ENCODE measurements around the gene SLC4A8.

SLC4A8 gene

DNA sequence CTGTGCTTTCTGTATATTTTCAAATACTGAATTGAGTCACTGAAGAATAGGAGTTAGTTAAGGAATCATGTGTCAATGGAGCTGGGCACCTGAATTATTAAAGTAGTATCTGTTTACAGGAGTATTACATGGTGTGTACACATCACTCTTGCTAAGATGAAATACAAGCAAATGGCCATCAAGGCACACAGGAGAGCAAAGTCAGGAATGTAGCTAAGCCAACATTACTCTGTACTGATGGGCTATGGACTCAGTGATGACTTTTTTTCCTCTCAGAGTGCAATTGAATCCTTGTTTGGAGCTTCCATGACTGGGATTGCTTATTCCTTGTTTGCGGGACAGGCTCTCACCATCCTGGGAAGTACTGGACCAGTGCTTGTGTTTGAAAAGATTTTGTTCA lies 45.5 kb downstream of the SLC4A8 start:
- H3K36me3 ChIP-seq (ENCODE audit: control insufficient read depth, insufficient read depth, low read length) = peaks cover 9% of the 10 kb centered on the region
- WGBS, 2 experiments = 92 to 95% methylated on average over 1 of the region's 1 CpG
- H3K4me3 ChIP-seq (ENCODE audit: insufficient read depth, low read depth, low read length) = no peak overlapping the region
- H3K4me1 ChIP-seq (ENCODE audit: control insufficient read depth, insufficient read depth, low read length) = no peaks in the 10 kb centered on the region
- no peak overlapping the region for H3K27ac ChIP-seq (ENCODE audit: insufficient read depth, low read depth, low read length, poor library complexity, severe bottlenecking)
- H3K9me3 ChIP-seq (ENCODE audit: control insufficient read depth, low read length) = no peaks in the 10 kb centered on the region
- H3K27me3 ChIP-seq (ENCODE audit: control insufficient read depth, insufficient read depth, low read length, poor library complexity, severe bottlenecking) = no peaks in the 10 kb centered on the region

DNA sequence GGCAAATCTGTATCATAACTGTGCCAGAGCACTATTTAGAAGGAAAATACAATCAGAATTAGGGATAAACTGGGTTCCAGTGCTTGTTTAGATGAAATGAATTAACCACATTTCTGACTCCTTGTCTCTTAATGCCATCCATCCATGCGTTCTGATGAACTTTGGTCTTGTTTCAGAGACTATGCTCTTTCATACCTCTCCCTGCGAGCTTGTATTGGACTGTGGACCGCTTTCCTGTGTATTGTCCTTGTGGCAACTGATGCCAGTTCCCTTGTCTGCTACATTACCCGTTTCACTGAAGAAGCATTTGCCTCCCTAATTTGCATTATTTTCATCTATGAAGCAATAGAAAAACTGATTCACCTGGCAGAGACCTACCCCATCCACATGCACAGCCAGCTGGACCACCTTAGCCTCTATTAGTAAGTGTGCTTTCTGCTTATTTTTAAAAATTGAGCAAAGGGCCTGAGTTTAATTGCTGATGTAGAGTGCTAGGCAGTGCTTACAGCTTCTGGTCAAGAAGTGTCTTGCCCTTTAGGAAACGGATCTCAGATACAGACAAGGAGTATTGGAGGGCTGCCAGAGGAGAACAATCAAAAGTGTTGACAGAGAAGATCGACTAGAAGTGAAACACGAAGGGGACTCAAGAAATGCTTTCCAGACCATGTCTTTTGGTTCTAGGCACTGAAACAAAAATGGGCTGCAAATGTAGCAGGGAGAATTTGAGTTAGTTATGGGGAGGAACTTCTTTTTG lies 46.7 kb downstream of the SLC4A8 start:
- H3K4me1 ChIP-seq (ENCODE audit: control insufficient read depth, insufficient read depth, low read length) = no peaks in the 10 kb centered on the region
- H3K4me3 ChIP-seq (ENCODE audit: insufficient read depth, low read depth, low read length) = no peak overlapping the region
- H3K27me3 ChIP-seq (ENCODE audit: control insufficient read depth, insufficient read depth, low read length, poor library complexity, severe bottlenecking) = no peaks in the 10 kb centered on the region
- no peak overlapping the region for H3K27ac ChIP-seq (ENCODE audit: insufficient read depth, low read depth, low read length, poor library complexity, severe bottlenecking)
- H3K9me3 ChIP-seq (ENCODE audit: control insufficient read depth, low read length) = no peaks in the 10 kb centered on the region
- 92 to 93% methylated on average over 7 of the region's 7 CpGs for WGBS, 2 experiments
- peaks cover 9% of the 10 kb centered on the region for H3K36me3 ChIP-seq (ENCODE audit: control insufficient read depth, insufficient read depth, low read length)

DNA sequence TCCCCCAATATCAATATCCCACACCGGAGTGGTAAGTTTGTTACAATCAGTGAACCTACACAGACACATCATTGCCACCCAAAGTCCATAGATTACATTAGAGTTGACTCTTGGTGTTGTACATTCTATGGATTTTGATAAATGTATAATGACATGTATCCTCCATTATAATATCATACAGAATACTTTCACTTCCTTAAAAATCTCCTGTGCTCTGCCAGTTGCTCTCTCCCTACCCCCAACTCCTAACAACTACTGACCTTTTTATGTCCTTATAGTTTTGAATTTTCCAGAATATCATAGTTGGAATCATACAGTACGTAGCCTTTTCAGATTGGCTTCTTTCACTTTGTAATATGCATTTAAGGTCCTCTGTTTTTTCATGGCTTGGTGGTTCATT lies 48.4 kb downstream of the SLC4A8 start:
- WGBS, 2 experiments = 100% methylated on average over 1 to 2 of the region's 2 CpGs
- Histone ChIP-seq H3K4me1 (ENCODE audit: control insufficient read depth, insufficient read depth, low read length) (no peaks in the 10 kb centered on the region), H3K9me3 (ENCODE audit: control insufficient read depth, low read length) (no peaks in the 10 kb centered on the region), H3K27ac (ENCODE audit: insufficient read depth, low read depth, low read length, poor library complexity, severe bottlenecking) (no peak overlapping the region), H3K36me3 (ENCODE audit: control insufficient read depth, insufficient read depth, low read length) (peaks cover 9% of the 10 kb centered on the region), H3K4me3 (ENCODE audit: insufficient read depth, low read depth, low read length) (no peak overlapping the region), H3K27me3 (ENCODE audit: control insufficient read depth, insufficient read depth, low read length, poor library complexity, severe bottlenecking) (no peaks in the 10 kb centered on the region)

DNA sequence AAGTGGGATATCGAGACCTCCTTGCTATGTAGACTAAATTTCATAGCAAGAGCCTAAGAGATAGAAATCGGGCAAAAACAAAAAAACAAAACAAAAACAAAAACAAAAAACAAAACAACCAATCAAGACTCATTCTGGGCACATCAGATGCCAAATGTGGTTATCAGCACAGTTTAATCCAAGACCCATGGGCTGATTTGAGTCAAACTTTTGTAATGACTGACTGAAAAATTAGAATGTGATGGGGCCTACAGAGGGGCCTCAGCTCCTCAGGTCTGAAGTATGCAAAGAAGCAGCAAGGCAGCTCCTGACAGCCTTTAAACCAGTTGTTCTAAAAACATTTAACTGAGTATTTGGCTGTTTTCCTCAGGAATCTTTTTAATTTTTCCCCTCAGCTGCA lies 49.3 kb downstream of the SLC4A8 start:
- Histone ChIP-seq H3K27me3 (ENCODE audit: control insufficient read depth, insufficient read depth, low read length, poor library complexity, severe bottlenecking) (no peaks in the 10 kb centered on the region), H3K9me3 (ENCODE audit: control insufficient read depth, low read length) (no peaks in the 10 kb centered on the region), H3K27ac (ENCODE audit: insufficient read depth, low read depth, low read length, poor library complexity, severe bottlenecking) (no peak overlapping the region), H3K4me1 (ENCODE audit: control insufficient read depth, insufficient read depth, low read length) (no peaks in the 10 kb centered on the region), H3K36me3 (ENCODE audit: control insufficient read depth, insufficient read depth, low read length) (peaks cover 9% of the 10 kb centered on the region), H3K4me3 (ENCODE audit: insufficient read depth, low read depth, low read length) (no peak overlapping the region)
- WGBS, 2 experiments = 91 to 100% methylated on average over 1 to 2 of the region's 2 CpGs

DNA sequence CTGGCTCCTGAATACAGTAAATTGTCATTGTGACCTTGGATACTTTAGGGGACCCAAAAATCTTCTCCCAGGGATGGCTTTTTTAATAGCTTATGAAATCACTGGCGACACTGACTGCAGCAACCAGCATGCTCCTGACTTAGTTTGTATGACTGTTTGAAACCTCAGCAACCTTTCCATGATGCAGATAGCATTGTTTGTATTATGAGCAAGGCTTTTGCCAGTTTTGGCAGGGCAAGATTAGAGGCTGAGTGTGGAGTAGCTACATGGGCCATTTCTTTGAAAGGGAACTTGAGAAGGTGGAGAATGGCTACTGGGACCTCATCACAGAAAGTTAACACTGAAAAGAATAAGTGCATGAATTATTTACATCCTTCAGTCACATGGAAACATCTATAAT lies 50.9 kb downstream of the SLC4A8 start:
- Histone ChIP-seq H3K9me3 (ENCODE audit: control insufficient read depth, low read length) (no peaks in the 10 kb centered on the region), H3K27me3 (ENCODE audit: control insufficient read depth, insufficient read depth, low read length, poor library complexity, severe bottlenecking) (no peaks in the 10 kb centered on the region), H3K36me3 (ENCODE audit: control insufficient read depth, insufficient read depth, low read length) (peaks cover 5% of the 10 kb centered on the region), H3K4me1 (ENCODE audit: control insufficient read depth, insufficient read depth, low read length) (no peaks in the 10 kb centered on the region), H3K4me3 (ENCODE audit: insufficient read depth, low read depth, low read length) (no peak overlapping the region), H3K27ac (ENCODE audit: insufficient read depth, low read depth, low read length, poor library complexity, severe bottlenecking) (no peak overlapping the region)
- WGBS, 2 experiments = 98 to 100% methylated on average over 1 of the region's 1 CpG

DNA sequence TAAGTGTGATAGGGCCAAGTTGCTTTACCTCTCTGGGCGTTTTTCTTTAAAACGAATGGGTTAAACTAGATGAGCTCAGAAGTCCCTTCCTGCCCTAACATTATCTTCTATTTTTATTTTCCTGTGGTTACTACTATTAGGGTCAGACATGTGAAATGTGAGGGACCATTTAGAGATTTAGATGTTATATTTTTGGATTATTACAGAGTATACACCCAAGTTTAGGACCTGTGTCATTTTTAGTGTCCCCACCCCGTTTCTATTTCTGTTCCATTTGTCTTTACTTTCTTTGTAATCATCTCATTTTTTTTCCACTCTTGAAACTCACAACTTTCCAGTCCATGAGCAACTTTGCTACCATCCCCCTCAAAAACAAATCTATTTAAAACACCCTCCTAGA lies 56.3 kb downstream of the SLC4A8 start:
- Histone ChIP-seq H3K9me3 (ENCODE audit: control insufficient read depth, low read length) (no peaks in the 10 kb centered on the region), H3K27me3 (ENCODE audit: control insufficient read depth, insufficient read depth, low read length, poor library complexity, severe bottlenecking) (no peaks in the 10 kb centered on the region), H3K4me3 (ENCODE audit: insufficient read depth, low read depth, low read length) (no peak overlapping the region), H3K36me3 (ENCODE audit: control insufficient read depth, insufficient read depth, low read length) (no peaks in the 10 kb centered on the region), H3K4me1 (ENCODE audit: control insufficient read depth, insufficient read depth, low read length) (no peaks in the 10 kb centered on the region), H3K27ac (ENCODE audit: insufficient read depth, low read depth, low read length, poor library complexity, severe bottlenecking) (no peak overlapping the region)
- 93 to 98% methylated on average over 3 of the region's 3 CpGs for WGBS, 2 experiments

DNA sequence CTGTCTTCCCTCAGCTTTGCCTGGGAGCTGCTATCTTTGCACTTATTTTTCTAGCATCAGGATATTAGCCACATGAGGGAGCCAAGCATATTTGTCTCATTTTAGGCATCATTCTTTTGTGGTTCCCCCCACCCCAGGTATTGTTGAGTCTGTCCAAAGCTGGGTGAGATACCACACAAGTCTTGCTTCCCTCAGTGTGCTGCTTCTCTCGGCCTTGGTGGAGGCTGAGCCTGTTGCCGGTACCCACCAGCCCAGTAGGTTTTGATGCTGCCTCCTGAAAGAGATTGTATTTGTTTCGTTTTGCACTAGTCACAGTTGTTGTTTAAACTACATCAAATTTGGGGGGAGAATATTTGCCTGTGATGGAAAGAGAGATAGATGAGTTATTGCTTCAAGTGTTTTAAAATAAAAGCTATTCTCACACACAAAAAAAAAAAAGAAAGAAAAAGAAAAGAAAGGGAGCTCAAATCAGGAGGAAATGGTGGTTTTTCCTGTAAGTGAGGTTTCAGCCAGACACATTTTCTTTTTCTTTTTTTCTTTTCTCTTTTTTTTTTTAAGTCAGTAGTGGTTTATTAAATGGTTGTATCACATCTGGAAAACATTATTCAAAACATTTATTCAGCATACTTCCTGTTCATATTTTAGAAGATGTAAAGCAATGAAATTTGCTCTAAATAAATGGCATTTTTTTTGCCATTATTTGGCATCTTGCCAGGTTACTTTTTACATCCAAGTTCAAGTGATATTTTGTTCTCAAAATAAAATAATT lies 58.5 kb downstream of the SLC4A8 start:
- 93 to 96% methylated on average over 3 of the region's 3 CpGs for WGBS, 2 experiments

DNA sequence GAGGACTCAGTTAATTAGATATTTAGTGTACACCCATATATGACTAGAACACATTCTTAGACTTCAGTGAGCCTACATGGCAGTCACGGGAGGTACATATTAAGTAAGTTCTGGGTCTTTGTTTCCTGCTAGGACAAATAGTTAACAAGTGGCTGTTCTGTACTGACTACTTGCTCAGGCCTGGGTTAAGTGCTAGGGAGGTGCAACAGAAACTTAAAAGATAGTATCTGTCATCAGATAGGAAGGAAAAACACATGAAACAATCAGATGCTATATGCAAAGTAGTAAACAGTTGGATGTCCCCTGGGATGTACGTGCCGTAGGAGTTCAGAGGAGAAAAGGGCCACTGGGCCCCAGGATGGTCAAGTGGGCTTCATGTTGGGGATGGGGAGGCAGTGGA lies 59.5 kb downstream of the SLC4A8 start:
- Histone ChIP-seq H3K4me3 (ENCODE audit: insufficient read depth, low read depth, low read length) (no peak overlapping the region), H3K9me3 (ENCODE audit: control insufficient read depth, low read length) (no peaks in the 10 kb centered on the region), H3K27ac (ENCODE audit: insufficient read depth, low read depth, low read length, poor library complexity, severe bottlenecking) (no peak overlapping the region), H3K4me1 (ENCODE audit: control insufficient read depth, insufficient read depth, low read length) (no peaks in the 10 kb centered on the region), H3K36me3 (ENCODE audit: control insufficient read depth, insufficient read depth, low read length) (no peaks in the 10 kb centered on the region), H3K27me3 (ENCODE audit: control insufficient read depth, insufficient read depth, low read length, poor library complexity, severe bottlenecking) (no peaks in the 10 kb centered on the region)
- WGBS, 2 experiments = 94 to 97% methylated on average over 3 of the region's 3 CpGs

More for the DNA sequence above, 58.5 kb downstream of the SLC4A8 start:
- no peaks in the 10 kb centered on the region for H3K27me3 ChIP-seq (ENCODE audit: control insufficient read depth, insufficient read depth, low read length, poor library complexity, severe bottlenecking)
- H3K27ac ChIP-seq (ENCODE audit: insufficient read depth, low read depth, low read length, poor library complexity, severe bottlenecking) = no peak overlapping the region
- H3K4me3 ChIP-seq (ENCODE audit: insufficient read depth, low read depth, low read length) = no peak overlapping the region
- H3K4me1 ChIP-seq (ENCODE audit: control insufficient read depth, insufficient read depth, low read length) = no peaks in the 10 kb centered on the region
- H3K9me3 ChIP-seq (ENCODE audit: control insufficient read depth, low read length) = no peaks in the 10 kb centered on the region
- H3K36me3 ChIP-seq (ENCODE audit: control insufficient read depth, insufficient read depth, low read length) = no peaks in the 10 kb centered on the region

DNA sequence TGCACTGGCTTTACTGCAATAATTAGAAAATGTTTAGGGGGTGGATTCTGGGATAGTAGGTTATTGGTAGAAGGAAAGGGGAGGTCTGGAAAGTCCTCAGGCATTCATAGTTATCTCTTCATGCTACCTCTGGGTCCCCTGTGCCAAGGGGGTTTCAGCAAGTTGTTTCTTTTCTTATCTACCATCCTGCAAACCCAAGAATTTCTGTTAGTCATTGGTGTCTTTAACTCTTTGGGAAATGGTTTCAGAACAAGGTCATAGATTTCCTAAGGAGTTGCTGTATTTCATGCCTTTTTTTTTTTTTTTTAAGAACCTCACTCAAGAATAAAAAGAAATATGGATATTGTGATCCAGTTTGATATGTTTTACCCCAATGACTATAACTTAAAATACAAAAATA lies 63.6 kb downstream of the SLC4A8 start:
- H3K4me3 ChIP-seq (ENCODE audit: insufficient read depth, low read depth, low read length) = no peak overlapping the region
- no peaks in the 10 kb centered on the region for H3K9me3 ChIP-seq (ENCODE audit: control insufficient read depth, low read length)
- no peaks in the 10 kb centered on the region for H3K4me1 ChIP-seq (ENCODE audit: control insufficient read depth, insufficient read depth, low read length)
- H3K27me3 ChIP-seq (ENCODE audit: control insufficient read depth, insufficient read depth, low read length, poor library complexity, severe bottlenecking) = no peaks in the 10 kb centered on the region
- no peak overlapping the region for H3K27ac ChIP-seq (ENCODE audit: insufficient read depth, low read depth, low read length, poor library complexity, severe bottlenecking)
- no peaks in the 10 kb centered on the region for H3K36me3 ChIP-seq (ENCODE audit: control insufficient read depth, insufficient read depth, low read length)

DNA sequence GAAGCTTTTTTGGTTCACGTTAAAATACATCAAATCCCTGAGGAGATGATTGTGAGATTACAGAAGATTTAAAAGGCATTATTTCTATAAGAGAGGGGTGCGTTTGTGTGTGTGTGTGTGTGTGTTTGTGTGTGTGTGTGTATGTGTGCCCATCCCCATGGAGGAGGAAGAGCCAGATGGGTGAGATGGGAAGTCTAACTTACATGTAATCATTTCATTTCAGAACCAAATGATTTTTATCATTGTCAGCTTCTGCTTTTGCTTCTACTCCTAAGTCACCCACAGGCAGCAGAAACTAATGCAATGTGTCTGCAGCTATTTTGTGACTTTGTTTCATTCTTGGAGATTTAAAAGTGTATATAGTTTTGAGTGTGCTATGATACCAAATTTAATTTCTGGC lies 68.7 kb downstream of the SLC4A8 start:
- Histone ChIP-seq H3K4me3 (ENCODE audit: insufficient read depth, low read depth, low read length) (no peak overlapping the region), H3K27ac (ENCODE audit: insufficient read depth, low read depth, low read length, poor library complexity, severe bottlenecking) (no peak overlapping the region), H3K9me3 (ENCODE audit: control insufficient read depth, low read length) (no peaks in the 10 kb centered on the region), H3K4me1 (ENCODE audit: control insufficient read depth, insufficient read depth, low read length) (no peaks in the 10 kb centered on the region), H3K36me3 (ENCODE audit: control insufficient read depth, insufficient read depth, low read length) (no peaks in the 10 kb centered on the region), H3K27me3 (ENCODE audit: control insufficient read depth, insufficient read depth, low read length, poor library complexity, severe bottlenecking) (no peaks in the 10 kb centered on the region)
- WGBS, 2 experiments = 90 to 100% methylated on average over 2 of the region's 2 CpGs

All from ectodermal cell (in vitro differentiated cells).